ENCODE results near the gene MAL.

MAL gene

DNA sequence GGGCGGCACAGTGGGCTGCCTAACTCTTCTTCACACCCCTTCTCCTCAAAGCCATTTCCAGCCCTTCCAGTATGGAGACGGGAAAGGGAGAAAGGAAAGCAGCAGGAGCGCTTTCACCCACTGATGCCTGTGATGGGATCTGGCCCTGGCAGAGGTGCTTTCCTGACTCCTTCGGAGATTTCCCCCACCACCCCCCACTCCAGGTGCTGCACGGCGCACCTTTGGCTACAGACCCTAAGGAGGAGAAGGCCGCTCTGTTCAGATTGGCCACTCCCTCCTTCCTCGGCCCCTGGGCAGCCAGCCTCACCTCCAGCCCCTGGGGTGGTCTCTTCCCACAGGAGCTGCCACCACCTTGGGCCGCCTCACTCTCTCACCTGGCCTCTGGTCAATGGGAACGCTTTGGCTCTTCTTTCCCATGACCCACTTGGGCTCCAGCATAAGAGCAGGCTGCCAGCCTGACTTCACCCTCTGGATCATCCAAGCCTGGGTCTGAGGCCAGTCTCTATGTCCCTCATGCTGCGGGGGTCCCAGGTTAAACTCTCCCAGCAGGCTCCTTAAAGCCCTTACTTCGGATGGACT lies 18.4 kb upstream of the MAL start:
- Histone ChIP-seq H3K9ac (ENCODE audit: low read length) (no peak overlapping the region), H3K4me2 (ENCODE audit: low read length) (no peak overlapping the region), H2AFZ (ENCODE audit: low read length) (no peak overlapping the region), H3K9me2 (ENCODE audit: low read depth, low read length) (no peaks in the 10 kb centered on the region), H3K36me3 (ENCODE audit: insufficient read depth, low read length) (no peaks in the 10 kb centered on the region), H3K27ac (ENCODE audit: low read depth, low read length, poor library complexity, severe bottlenecking) (no peak overlapping the region), H3K27me3 (ENCODE audit: insufficient read depth, low read length) (no peaks in the 10 kb centered on the region), H3K9me3 (ENCODE audit: low read length) (no peaks in the 10 kb centered on the region), H3F3A (ENCODE audit: insufficient read depth, low read length) (no peaks in the 10 kb centered on the region), H4K20me1 (ENCODE audit: insufficient read depth, low read length) (no peaks in the 10 kb centered on the region), H3K79me2 (ENCODE audit: insufficient read depth, low read length) (no peaks in the 10 kb centered on the region), H3K4me1 (ENCODE audit: insufficient read depth, low read length, severe bottlenecking) (no peaks in the 10 kb centered on the region), H3K4me3 (ENCODE audit: low read depth, low read length, poor library complexity, severe bottlenecking) (no peak overlapping the region)
- TF ChIP-seq EZH2 (IDR thresholded peaks at IDR 0.05; ENCODE audit: borderline replicate concordance, low read length) = no peak
- TF ChIP-seq, protein P1, sequence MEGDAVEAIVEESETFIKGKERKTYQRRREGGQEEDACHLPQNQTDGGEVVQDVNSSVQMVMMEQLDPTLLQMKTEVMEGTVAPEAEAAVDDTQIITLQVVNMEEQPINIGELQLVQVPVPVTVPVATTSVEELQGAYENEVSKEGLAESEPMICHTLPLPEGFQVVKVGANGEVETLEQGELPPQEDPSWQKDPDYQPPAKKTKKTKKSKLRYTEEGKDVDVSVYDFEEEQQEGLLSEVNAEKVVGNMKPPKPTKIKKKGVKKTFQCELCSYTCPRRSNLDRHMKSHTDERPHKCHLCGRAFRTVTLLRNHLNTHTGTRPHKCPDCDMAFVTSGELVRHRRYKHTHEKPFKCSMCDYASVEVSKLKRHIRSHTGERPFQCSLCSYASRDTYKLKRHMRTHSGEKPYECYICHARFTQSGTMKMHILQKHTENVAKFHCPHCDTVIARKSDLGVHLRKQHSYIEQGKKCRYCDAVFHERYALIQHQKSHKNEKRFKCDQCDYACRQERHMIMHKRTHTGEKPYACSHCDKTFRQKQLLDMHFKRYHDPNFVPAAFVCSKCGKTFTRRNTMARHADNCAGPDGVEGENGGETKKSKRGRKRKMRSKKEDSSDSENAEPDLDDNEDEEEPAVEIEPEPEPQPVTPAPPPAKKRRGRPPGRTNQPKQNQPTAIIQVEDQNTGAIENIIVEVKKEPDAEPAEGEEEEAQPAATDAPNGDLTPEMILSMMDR (IDR thresholded peaks at IDR 0.05; ENCODE audit: low read length) = no peak

DNA sequence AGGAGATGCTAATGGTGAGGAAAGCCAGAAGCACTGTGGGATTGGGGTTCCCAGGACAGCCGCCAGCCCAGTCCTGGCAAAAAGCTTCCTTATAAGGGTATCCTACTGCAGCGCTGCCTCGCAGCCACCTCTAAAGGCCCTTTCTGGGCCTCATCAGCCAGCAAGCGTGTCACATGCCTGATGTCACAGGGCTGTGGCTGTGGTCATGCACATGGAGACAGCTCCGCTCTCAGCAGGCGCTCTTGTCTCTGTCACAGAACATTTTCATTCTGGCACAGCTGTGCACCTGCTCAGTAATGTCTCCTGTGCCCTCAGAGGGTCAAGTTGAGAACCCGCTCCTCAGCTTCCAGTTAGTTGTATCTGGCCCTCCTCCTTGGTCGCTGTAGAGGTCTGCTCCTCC lies 17.7 kb upstream of the MAL start:
- no peaks in the 10 kb centered on the region for H3K36me3 ChIP-seq (ENCODE audit: insufficient read depth, low read length)
- H3K27ac ChIP-seq (ENCODE audit: low read depth, low read length, poor library complexity, severe bottlenecking) = no peak overlapping the region
- no peak for TF ChIP-seq EZH2 (IDR thresholded peaks at IDR 0.05; ENCODE audit: borderline replicate concordance, low read length)
- TF ChIP-seq, protein P1 (IDR thresholded peaks at IDR 0.05; ENCODE audit: low read length) = no peak
- no peaks in the 10 kb centered on the region for H3K79me2 ChIP-seq (ENCODE audit: insufficient read depth, low read length)
- H3K4me2 ChIP-seq (ENCODE audit: low read length) = no peak overlapping the region
- no peak overlapping the region for H3K4me3 ChIP-seq (ENCODE audit: low read depth, low read length, poor library complexity, severe bottlenecking)
- no peaks in the 10 kb centered on the region for H3K4me1 ChIP-seq (ENCODE audit: insufficient read depth, low read length, severe bottlenecking)
- H3K9ac ChIP-seq (ENCODE audit: low read length) = no peak overlapping the region
- no peaks in the 10 kb centered on the region for H3K9me2 ChIP-seq (ENCODE audit: low read depth, low read length)
- H4K20me1 ChIP-seq (ENCODE audit: insufficient read depth, low read length) = no peaks in the 10 kb centered on the region
- H2AFZ ChIP-seq (ENCODE audit: low read length) = no peak overlapping the region
- H3K27me3 ChIP-seq (ENCODE audit: insufficient read depth, low read length) = no peaks in the 10 kb centered on the region
- no peaks in the 10 kb centered on the region for H3F3A ChIP-seq (ENCODE audit: insufficient read depth, low read length)
- H3K9me3 ChIP-seq (ENCODE audit: low read length) = no peaks in the 10 kb centered on the region

DNA sequence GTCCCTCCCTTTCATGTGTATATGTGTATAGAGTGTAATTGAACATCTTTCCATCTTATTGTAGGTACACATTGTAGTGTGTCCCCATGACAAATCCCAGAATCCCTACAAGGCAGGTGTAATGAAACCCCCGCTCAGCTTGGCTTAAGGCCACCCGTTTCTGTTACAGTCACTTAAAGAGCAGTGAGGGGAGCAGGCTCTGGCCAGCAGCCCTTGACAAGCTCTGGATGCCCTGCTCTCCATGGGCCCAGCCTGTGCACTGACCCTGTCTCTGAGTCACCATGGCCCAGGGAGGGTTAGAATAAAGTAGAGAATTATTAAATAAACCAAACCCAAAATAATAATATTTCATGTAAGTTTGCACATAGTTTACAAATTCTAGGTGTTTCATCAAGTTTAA lies 17.2 kb upstream of the MAL start:
- H3K36me3 ChIP-seq (ENCODE audit: insufficient read depth, low read length) = no peaks in the 10 kb centered on the region
- H3K9me2 ChIP-seq (ENCODE audit: low read depth, low read length) = no peaks in the 10 kb centered on the region
- no peak overlapping the region for H2AFZ ChIP-seq (ENCODE audit: low read length)
- no peaks in the 10 kb centered on the region for H4K20me1 ChIP-seq (ENCODE audit: insufficient read depth, low read length)
- H3K9me3 ChIP-seq (ENCODE audit: low read length) = no peaks in the 10 kb centered on the region
- no peaks in the 10 kb centered on the region for H3K4me1 ChIP-seq (ENCODE audit: insufficient read depth, low read length, severe bottlenecking)
- H3K79me2 ChIP-seq (ENCODE audit: insufficient read depth, low read length) = no peaks in the 10 kb centered on the region
- no peaks in the 10 kb centered on the region for H3K27me3 ChIP-seq (ENCODE audit: insufficient read depth, low read length)
- no peak overlapping the region for H3K4me2 ChIP-seq (ENCODE audit: low read length)
- H3K4me3 ChIP-seq (ENCODE audit: low read depth, low read length, poor library complexity, severe bottlenecking) = no peak overlapping the region
- no peaks in the 10 kb centered on the region for H3F3A ChIP-seq (ENCODE audit: insufficient read depth, low read length)
- TF ChIP-seq EZH2 (IDR thresholded peaks at IDR 0.05; ENCODE audit: borderline replicate concordance, low read length) = no peak
- TF ChIP-seq, protein P1 (IDR thresholded peaks at IDR 0.05; ENCODE audit: low read length) = no peak
- H3K9ac ChIP-seq (ENCODE audit: low read length) = no peak overlapping the region
- no peak overlapping the region for H3K27ac ChIP-seq (ENCODE audit: low read depth, low read length, poor library complexity, severe bottlenecking)

All from OCI-LY1 (cell line).